ENCODE measurements around the gene ABCG2. TPM values are rescaled to one million over a fixed set of nuclear protein-coding genes. Genes with fewer than 3 reads are reported as not detected.

The ABCG2 gene
- total and polyA plus RNA-seq, 12 donors: 0.22 to 10.5 (median 3.6) TPM

DNA sequence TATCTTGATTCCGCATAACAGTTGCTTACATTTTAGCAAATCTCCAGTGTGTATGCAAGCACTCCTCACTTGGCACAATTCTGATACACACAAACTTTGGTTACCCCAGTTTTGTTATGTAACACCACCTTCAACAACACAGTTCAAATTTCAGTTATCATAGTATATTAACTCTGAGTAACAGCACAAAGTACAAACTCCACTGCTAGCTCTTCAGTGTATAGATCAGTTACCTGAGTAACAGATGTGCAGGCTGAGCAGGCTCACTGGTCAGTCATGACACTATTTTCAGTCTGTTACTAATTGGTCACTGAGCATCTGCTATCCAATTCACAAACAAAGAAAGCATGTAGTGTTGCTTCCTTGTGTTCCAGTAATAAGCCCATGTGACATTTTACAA, 95.6 kb downstream of the ABCG2 start:
- peaks cover 0 to 96% (median 37%) of the 10 kb centered on the region in 9 donors for H3K36me3 ChIP-seq
- no peak overlapping the region for H3K4me3 ChIP-seq
- peak overlapping the region in 1 of 10 donors; percentile 6 for H3K27ac ChIP-seq
- intact Hi-C loops (cut with DNase I): no loop called here
- H3K27me3 ChIP-seq: no peaks in the 10 kb centered on the region
- TF ChIP-seq CTCF (IDR thresholded peaks at IDR 0.05): no peak
- 97 to 100% methylated on average over 1 of the region's 1 CpG for WGBS, 2 donors
- peaks cover 0 to 8% (median 0%) of the 10 kb centered on the region in 9 donors for H3K4me1 ChIP-seq
- H3K9me3 ChIP-seq: peaks cover 0 to 3% (median 0%) of the 10 kb centered on the region in 11 donors
- ATAC-seq: no peak
- no peak for DNase-seq

- WGBS, 2 donors: 70 to 71% methylated on average over 1 of the region's 1 CpG
- ATAC-seq (no peak), DNase-seq (no peak)
- Histone ChIP-seq H3K9me3 (no peaks in the 10 kb centered on the region), H3K27ac (peak overlapping the region in 1 of 10 donors; percentile 6), H3K27me3 (no peaks in the 10 kb centered on the region), H3K4me1 (peaks cover 0 to 8% (median 0%) of the 10 kb centered on the region in 9 donors), H3K4me3 (no peak overlapping the region), H3K36me3 (peaks cover 0 to 96% (median 31%) of the 10 kb centered on the region in 9 donors)
- intact Hi-C loops (cut with DNase I): no loop called here
- no peak for TF ChIP-seq CTCF (IDR thresholded peaks at IDR 0.05)
Observed at GRCh38 chr4:88062311-88062710, 96.1 kb downstream of the ABCG2 start.

DNA sequence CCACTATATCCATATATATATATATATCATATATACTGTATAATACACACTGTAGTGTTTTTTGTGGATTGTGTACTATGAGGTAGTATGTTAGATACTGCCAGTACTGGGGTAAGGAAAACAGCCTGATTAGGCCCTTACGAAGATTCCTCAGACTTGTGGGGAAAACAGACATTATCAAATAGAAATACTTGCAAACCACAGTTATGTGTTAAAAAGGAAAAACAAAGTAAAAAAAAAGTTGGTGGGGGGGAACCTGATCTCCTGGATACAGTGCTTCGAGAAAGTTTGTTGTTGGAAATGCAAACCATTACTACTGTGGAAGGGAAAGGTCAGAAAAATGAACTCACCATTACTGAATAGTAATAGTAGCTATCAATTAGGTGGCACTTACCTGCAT, 98.0 kb downstream of the ABCG2 start:
- H3K4me3 ChIP-seq: no peak overlapping the region
- H3K27me3 ChIP-seq: no peaks in the 10 kb centered on the region
- H3K27ac ChIP-seq: no peak overlapping the region
- ATAC-seq: no peak
- no peak for TF ChIP-seq CTCF (IDR thresholded peaks at IDR 0.05)
- intact Hi-C loops (cut with DNase I): no loop called here
- peaks cover 0 to 8% (median 0%) of the 10 kb centered on the region in 9 donors for H3K4me1 ChIP-seq
- H3K9me3 ChIP-seq: no peaks in the 10 kb centered on the region
- WGBS, 2 donors: 85 to 93% methylated on average over 2 of the region's 2 CpGs
- peaks cover 0 to 96% (median 19%) of the 10 kb centered on the region in 9 donors for H3K36me3 ChIP-seq
- no peak for DNase-seq

DNA sequence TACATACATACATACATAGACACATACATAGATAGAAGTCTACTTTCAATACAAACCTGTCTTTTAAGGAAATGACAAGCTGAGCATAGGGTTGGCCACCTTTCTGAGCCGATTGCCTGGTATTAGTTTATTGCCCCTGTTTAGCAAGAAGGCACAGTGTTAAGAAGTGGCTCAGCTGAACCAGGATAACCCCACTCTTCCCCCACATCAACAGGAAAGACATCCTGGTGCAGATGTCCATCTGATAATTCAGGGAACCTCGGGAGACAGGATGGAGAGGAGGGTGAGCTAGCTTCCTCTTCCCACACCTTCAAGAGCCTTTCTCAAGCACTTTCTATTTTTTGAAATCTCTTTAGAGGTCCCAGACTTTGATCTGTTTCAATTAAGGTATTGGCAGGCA, 98.7 kb downstream of the ABCG2 start:
- Histone ChIP-seq H3K36me3 (peaks cover 0 to 96% (median 19%) of the 10 kb centered on the region in 9 donors), H3K4me1 (peaks cover 0 to 8% (median 0%) of the 10 kb centered on the region in 9 donors), H3K4me3 (no peak overlapping the region), H3K9me3 (no peaks in the 10 kb centered on the region), H3K27ac (no peak overlapping the region), H3K27me3 (no peaks in the 10 kb centered on the region)
- no peak for ATAC-seq
- TF ChIP-seq CTCF (IDR thresholded peaks at IDR 0.05): no peak
- WGBS, 2 donors: 48 to 49% methylated on average over 2 of the region's 2 CpGs
- no peak for DNase-seq
- intact Hi-C loops (cut with DNase I): no loop called here
